K562 (cell line): ENCODE measurements around the gene PNMA8A. TPM values are rescaled to one million over a fixed set of nuclear protein-coding genes. Genes with fewer than 3 reads are reported as not detected.

ENCODE experiments used
- AFF1 ChIP-seq, 2 experiments: fragments of 450-650 bp; IDR thresholded peaks; 2 replicates each; pipeline ENCODE4 v1.6.1; 2018; ENCODE audit warnings: mild to moderate bottlenecking in 2 of 2, low read depth in 1 of 2; ENCODE audit not compliant: partially characterized antibody in 2 of 2
- CLOCK ChIP-seq: fragments of 250-450 bp; sonication (Bioruptor Pico); IDR thresholded peaks from 2 replicates; pipeline ENCODE4 v1.4.0; 2020; ENCODE audit warnings: mild to moderate bottlenecking, moderate library complexity, borderline replicate concordance
- KDM2B ChIP-seq: fragments of 250-450 bp; sonication (Bioruptor Pico); IDR thresholded peaks from 2 replicates; pipeline ENCODE4 v1.8.0; 2021; ENCODE audit warnings: mild to moderate bottlenecking, moderate library complexity
- PML ChIP-seq: IDR thresholded peaks from 2 replicates; pipeline ENCODE4 v1.6.1; 2012; ENCODE audit warnings: low read length, inconsistent platforms
- POLR2B ChIP-seq: fragments of 450-650 bp; IDR thresholded peaks from 2 replicates; pipeline ENCODE4 v1.6.1; 2018; ENCODE audit warnings: low read depth; ENCODE audit not compliant: partially characterized antibody
- RAD21 ChIP-seq, 2 experiments: fragments of 250-450 bp in 1 of 2; fragments of 450-650 bp in 1 of 2; sonication (Bioruptor Pico) in 1 of 2; formaldehyde crosslinking in 1 of 2; IDR thresholded peaks in 1 of 2; conservative IDR thresholded peaks in 1 of 2; 2 replicates each; pipeline versions ENCODE4 v1.4.0 to v1.8.0; 2020 to 2022; ENCODE audit warnings: mild to moderate bottlenecking in 2 of 2, moderate library complexity in 1 of 2
- RFX1 ChIP-seq: fragments of 450-650 bp; IDR thresholded peaks from 2 replicates; pipeline ENCODE4 v1.6.1; 2016; ENCODE audit warnings: mild to moderate bottlenecking, moderate library complexity
- SIN3A ChIP-seq, 2 experiments: fragments of 150-350 bp in 1 of 2; IDR thresholded peaks; 2 replicates each; pipeline ENCODE4 v1.6.1; 2011 to 2016; ENCODE audit warnings: borderline replicate concordance in 2 of 2, low read depth in 2 of 2, low read length in 2 of 2, mild to moderate bottlenecking in 2 of 2, moderate library complexity in 2 of 2; ENCODE audit not compliant: control insufficient read depth in 1 of 2
- SMC3 ChIP-seq: conservative IDR thresholded peaks from 2 replicates; pipeline ENCODE4 v1.6.1; 2011; ENCODE audit warnings: low read depth, low read length, improper control_type of control experiment; ENCODE audit not compliant: insufficient read depth
- SREBF1 ChIP-seq: fragments of 150-350 bp; IDR thresholded peaks from 2 replicates; pipeline ENCODE4 v1.6.1; 2014; ENCODE audit warnings: antibody characterized with exemption, low read depth, low read length, borderline replicate concordance
- TCF7 ChIP-seq: sonication (generic); IDR thresholded peaks from 2 replicates; pipeline ENCODE4 v1.6.1; 2016; ENCODE audit warnings: antibody characterized with exemption, borderline replicate concordance
- THAP7 ChIP-seq: fragments of 250-450 bp; sonication (Bioruptor Pico); IDR thresholded peaks from 2 replicates; pipeline ENCODE4 v1.5.0; 2021
- ZEB2 ChIP-seq: fragments of 450-650 bp; IDR thresholded peaks from 2 replicates; pipeline ENCODE4 v1.6.1; 2016
- ZNF253 ChIP-seq: fragments of 250-450 bp; sonication (Bioruptor Pico); conservative IDR thresholded peaks from 2 replicates; pipeline ENCODE4 v1.6.1; 2021; ENCODE audit warnings: mild to moderate bottlenecking
- ZNF75A ChIP-seq: fragments of 450-650 bp; formaldehyde crosslinking; IDR thresholded peaks from 2 replicates; pipeline ENCODE4 v1.4.0; 2020; ENCODE audit warnings: mild to moderate bottlenecking
- polyA plus RNA-seq, 8 experiments: library from polyadenylated mRNA; depleted of rRNA in 4 of 8; stranded (reverse) in 5 of 8; unstranded in 3 of 8; fragments of >200 nt; fragmentation: Nextera tagmentation in 2 of 8; fragmentation: Illumina TruSeq in 1 of 8; extraction: Ambion mirVana in 2 of 8; extraction: Trizol in 1 of 8; gene quantifications; 2 replicates each; pipeline versions ENCODE4 v1.2.1 to v1.2.3, GENCODE V29; 2011 to 2014; ENCODE audit warnings: inconsistent platforms in 1 of 8, missing spikeins in 1 of 8
- total RNA-seq, 7 experiments: library from RNA; depleted of rRNA in 6 of 7; stranded (reverse); fragments of >200 nt in 6 of 7; fragmentation: Illumina TruSeq in 2 of 7; extraction: Trizol in 2 of 7; gene quantifications; 2 replicates each; pipeline versions ENCODE4 v1.2.1 to v1.2.3, GENCODE V29; 2011 to 2021; ENCODE audit warnings: low replicate concordance in 1 of 7
- TF ChIP-seq, protein P1 (sequence below): fragments of 450-650 bp; IDR thresholded peaks from 2 replicates; pipeline ENCODE4 v1.6.1; 2017; ENCODE audit warnings: antibody characterized with exemption, mild to moderate bottlenecking

PNMA8A gene
- total and polyA plus RNA-seq, 9 of the 15 experiments (the other 6 are each of a cell fraction or from before 2014, with no cell fraction given) = 6.6 to 23.8 (median 14.9) TPM

GRCh38 chr19:46471116-46471733, at the start of gene PNMA8A (continued):
- TF ChIP-seq AFF1 (IDR thresholded peaks at IDR 0.05; ENCODE audit: low read depth in 1 of 2, partially characterized antibody in 2 of 2) (peak in 1 of 2 experiments; percentile 8), THAP7 (CRISPR knock-in tag) (no peak), ZNF253 (CRISPR knock-in tag) (no peak), ZNF75A (no peak), POLR2B (peak; percentile 56), SIN3A (IDR thresholded peaks at IDR 0.05; ENCODE audit: borderline replicate concordance in 2 of 2, control insufficient read depth in 1 of 2, low read depth in 2 of 2, low read length in 2 of 2) (peak in 1 of 2 experiments; percentile 51; a peak in 1 of 4 replicates), ZEB2 (no peak), SMC3 (no peak), TCF7 (no peak), PML (0 out of 2 replicates have a peak, but pooled peaks have one; percentile 42), SREBF1 (no peak), CLOCK (CRISPR knock-in tag) (no peak), RFX1 (peak; percentile 92), KDM2B (CRISPR knock-in tag) (no peak), RAD21 (CRISPR knock-in tag; conservative IDR thresholded peaks at IDR 0.05 in 1 of 2, IDR thresholded peaks at IDR 0.05 in 1 of 2) (no peak)
- TF ChIP-seq, protein P1, sequence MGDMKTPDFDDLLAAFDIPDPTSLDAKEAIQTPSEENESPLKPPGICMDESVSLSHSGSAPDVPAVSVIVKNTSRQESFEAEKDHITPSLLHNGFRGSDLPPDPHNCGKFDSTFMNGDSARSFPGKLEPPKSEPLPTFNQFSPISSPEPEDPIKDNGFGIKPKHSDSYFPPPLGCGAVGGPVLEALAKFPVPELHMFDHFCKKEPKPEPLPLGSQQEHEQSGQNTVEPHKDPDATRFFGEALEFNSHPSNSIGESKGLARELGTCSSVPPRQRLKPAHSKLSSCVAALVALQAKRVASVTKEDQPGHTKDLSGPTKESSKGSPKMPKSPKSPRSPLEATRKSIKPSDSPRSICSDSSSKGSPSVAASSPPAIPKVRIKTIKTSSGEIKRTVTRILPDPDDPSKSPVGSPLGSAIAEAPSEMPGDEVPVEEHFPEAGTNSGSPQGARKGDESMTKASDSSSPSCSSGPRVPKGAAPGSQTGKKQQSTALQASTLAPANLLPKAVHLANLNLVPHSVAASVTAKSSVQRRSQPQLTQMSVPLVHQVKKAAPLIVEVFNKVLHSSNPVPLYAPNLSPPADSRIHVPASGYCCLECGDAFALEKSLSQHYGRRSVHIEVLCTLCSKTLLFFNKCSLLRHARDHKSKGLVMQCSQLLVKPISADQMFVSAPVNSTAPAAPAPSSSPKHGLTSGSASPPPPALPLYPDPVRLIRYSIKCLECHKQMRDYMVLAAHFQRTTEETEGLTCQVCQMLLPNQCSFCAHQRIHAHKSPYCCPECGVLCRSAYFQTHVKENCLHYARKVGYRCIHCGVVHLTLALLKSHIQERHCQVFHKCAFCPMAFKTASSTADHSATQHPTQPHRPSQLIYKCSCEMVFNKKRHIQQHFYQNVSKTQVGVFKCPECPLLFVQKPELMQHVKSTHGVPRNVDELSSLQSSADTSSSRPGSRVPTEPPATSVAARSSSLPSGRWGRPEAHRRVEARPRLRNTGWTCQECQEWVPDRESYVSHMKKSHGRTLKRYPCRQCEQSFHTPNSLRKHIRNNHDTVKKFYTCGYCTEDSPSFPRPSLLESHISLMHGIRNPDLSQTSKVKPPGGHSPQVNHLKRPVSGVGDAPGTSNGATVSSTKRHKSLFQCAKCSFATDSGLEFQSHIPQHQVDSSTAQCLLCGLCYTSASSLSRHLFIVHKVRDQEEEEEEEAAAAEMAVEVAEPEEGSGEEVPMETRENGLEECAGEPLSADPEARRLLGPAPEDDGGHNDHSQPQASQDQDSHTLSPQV = no peak
